DMS153 treated with DMSO at 0.1 percent for 48 hours (cell line): ENCODE measurements around the gene SLC4A7.
A peak's percentile ranks its signal among the peaks of the same experiment; 100 is the strongest.
"Not testable (repeated sequence)": the region's sequence is repeated elsewhere in the genome, so short reads cannot be mapped to it uniquely, and the experiment has no call there.

Experiments
- DNase-seq: peaks from one replicate; lab custom pipeline; 2025; ENCODE audit not compliant: unreplicated experiment; lab: John Stamatoyannopoulos, UW

The SLC4A7 gene

GRCh38 chr3:27366062-27366591 lies 118.1 kb downstream of the SLC4A7 start:
- DNase-seq, result no peak

- DNase-seq, result peak; percentile 51
Measured at GRCh38 chr3:27360113-27361078, 123.8 kb downstream of the SLC4A7 start.

- DNase-seq, result no peak
Measured at GRCh38 chr3:27358372-27358771, 125.8 kb downstream of the SLC4A7 start.

GRCh38 chr3:27357665-27358258 lies 126.4 kb downstream of the SLC4A7 start:
- DNase-seq, result no peak

GRCh38 chr3:27356976-27357375 lies 127.2 kb downstream of the SLC4A7 start:
- DNase-seq, result no peak

GRCh38 chr3:27354588-27355203 lies 129.5 kb downstream of the SLC4A7 start:
- no peak for DNase-seq

- no peak for DNase-seq
Measured at GRCh38 chr3:27354161-27354560, 130.0 kb downstream of the SLC4A7 start.

GRCh38 chr3:27353221-27353620 lies 131.0 kb downstream of the SLC4A7 start:
- no peak for DNase-seq

GRCh38 chr3:27352047-27352446 lies 132.1 kb downstream of the SLC4A7 start:
- DNase-seq, result no peak

GRCh38 chr3:27349832-27350231 lies 134.4 kb downstream of the SLC4A7 start:
- DNase-seq, result no peak

GRCh38 chr3:27345959-27346865 lies 138.0 kb downstream of the SLC4A7 start:
- DNase-seq, result no peak

- no peak for DNase-seq
Measured at GRCh38 chr3:27345493-27345892, 138.7 kb downstream of the SLC4A7 start.

- no peak for DNase-seq
Measured at GRCh38 chr3:27345045-27345444, 139.1 kb downstream of the SLC4A7 start.

- no peak for DNase-seq
Measured at GRCh38 chr3:27344192-27344591, 140.0 kb downstream of the SLC4A7 start.

GRCh38 chr3:27342267-27342666 lies 141.9 kb downstream of the SLC4A7 start:
- DNase-seq, result no peak

GRCh38 chr3:27340534-27340933 lies 143.7 kb downstream of the SLC4A7 start:
- no peak for DNase-seq

- no peak for DNase-seq
Measured at GRCh38 chr3:27335571-27335970, 148.6 kb downstream of the SLC4A7 start.

GRCh38 chr3:27333843-27334242 lies 150.3 kb downstream of the SLC4A7 start:
- no peak for DNase-seq

GRCh38 chr3:27328982-27329762 lies 155.0 kb downstream of the SLC4A7 start:
- DNase-seq, result not testable (repeated sequence)
